Astrocyte (in vitro differentiated cells and primary cell): ENCODE data around the gene SCNN1G. TPM values are rescaled to one million over a fixed set of nuclear protein-coding genes. Genes with fewer than 3 reads are reported as not detected.

Experiments
- DNase-seq: peaks from one replicate; pipeline ENCODE4 v3.0.0-alpha.2; 2010; ENCODE audit warnings: low read depth
- FAIRE-seq: peaks from 2 replicates; lab custom pipeline; 2011; peaks lifted over from hg19 to GRCh38; lab: Jason Lieb, UNC
- H2AFZ ChIP-seq: 2 replicates; pipeline ENCODE4 v1.6.0; 2012; ENCODE audit warnings: low read depth, low read length, inconsistent platforms
- H3K27ac ChIP-seq: 2 replicates; pipeline ENCODE4 v1.5.1; 2011; ENCODE audit warnings: low read depth, low read length, inconsistent platforms
- H3K27me3 ChIP-seq: 2 replicates; pipeline ENCODE4 v1.6.0; 2011; ENCODE audit warnings: low read length, inconsistent platforms; ENCODE audit not compliant: insufficient read depth
- H3K36me3 ChIP-seq: 2 replicates; pipeline ENCODE4 v1.5.1; 2011; ENCODE audit warnings: low read length, inconsistent platforms; ENCODE audit not compliant: insufficient read depth
- H3K4me1 ChIP-seq: 2 replicates; pipeline ENCODE4 v1.5.1; 2011; ENCODE audit warnings: low read length, inconsistent platforms; ENCODE audit not compliant: insufficient read depth
- H3K4me2 ChIP-seq: 2 replicates; pipeline ENCODE4 v1.6.0; 2012; ENCODE audit warnings: low read length, inconsistent platforms
- H3K4me3 ChIP-seq: 2 replicates; pipeline ENCODE4 v1.5.1; 2011; ENCODE audit warnings: low read depth, mild to moderate bottlenecking, low read length, inconsistent platforms; ENCODE audit not compliant: insufficient read depth
- H3K79me2 ChIP-seq: 2 replicates; pipeline ENCODE4 v1.6.0; 2012; ENCODE audit warnings: mild to moderate bottlenecking, low read length, inconsistent platforms; ENCODE audit not compliant: insufficient read depth
- H3K9ac ChIP-seq: 2 replicates; pipeline ENCODE4 v1.6.0; 2012; ENCODE audit warnings: mild to moderate bottlenecking, low read length, inconsistent platforms
- H3K9me3 ChIP-seq: 2 replicates; pipeline ENCODE4 v1.5.1; 2012; ENCODE audit warnings: low read depth, mild to moderate bottlenecking, low read length, inconsistent platforms; ENCODE audit not compliant: insufficient read depth
- H4K20me1 ChIP-seq: 2 replicates; pipeline ENCODE4 v1.6.0; 2012; ENCODE audit warnings: low read length, inconsistent platforms; ENCODE audit not compliant: insufficient read depth
- H3K27ac Mint-ChIP-seq: one replicate; pipeline ENCODE4 v1.8.0; 2021; ENCODE audit warnings: mild to moderate bottlenecking, mixed read lengths; ENCODE audit not compliant: unreplicated experiment
- H3K27me3 Mint-ChIP-seq: one replicate; pipeline ENCODE4 v1.8.0; 2021; ENCODE audit warnings: low read depth, mixed read lengths; ENCODE audit not compliant: unreplicated experiment
- H3K36me3 Mint-ChIP-seq: one replicate; pipeline ENCODE4 v1.8.0; 2021; ENCODE audit warnings: low read depth, mixed read lengths; ENCODE audit not compliant: unreplicated experiment
- H3K4me1 Mint-ChIP-seq: one replicate; pipeline ENCODE4 v1.8.0; 2021; ENCODE audit warnings: low read depth, mixed read lengths; ENCODE audit not compliant: unreplicated experiment
- H3K4me3 Mint-ChIP-seq: one replicate; pipeline ENCODE4 v1.8.0; 2021; ENCODE audit warnings: mild to moderate bottlenecking, moderate library complexity, mixed read lengths; ENCODE audit not compliant: unreplicated experiment
- H3K9me3 Mint-ChIP-seq: one replicate; pipeline ENCODE4 v1.8.0; 2021; ENCODE audit warnings: mild to moderate bottlenecking, mixed read lengths; ENCODE audit not compliant: unreplicated experiment
- CTCF ChIP-seq: IDR thresholded peaks from 2 replicates; pipeline ENCODE4 v1.5.1; 2011; ENCODE audit warnings: low read depth, mild to moderate bottlenecking, inconsistent platforms, low read length, moderate library complexity; ENCODE audit not compliant: insufficient read depth
- EZH2 ChIP-seq: IDR thresholded peaks from 2 replicates; pipeline ENCODE4 v1.6.1; 2012; ENCODE audit warnings: mild to moderate bottlenecking, low read length, inconsistent platforms; ENCODE audit not compliant: insufficient read depth
- total RNA-seq: library from RNA; stranded (reverse); gene quantifications from 2 replicates; pipeline ENCODE4 v1.2.1, GENCODE V29; 2021

SCNN1G gene
- total RNA-seq, 1 donor from 2014 or later, result not detected

- Histone ChIP-seq H2AFZ (no peak overlapping the region), H3K4me3 (no peak overlapping the region), H3K27me3 (no peaks in the 10 kb centered on the region), H3K4me2 (no peak overlapping the region), H3K36me3 (no peaks in the 10 kb centered on the region), H4K20me1 (no peaks in the 10 kb centered on the region), H3K27ac (no peak overlapping the region), H3K4me1 (no peaks in the 10 kb centered on the region), H3K9ac (no peak overlapping the region), H3K9me3 (no peaks in the 10 kb centered on the region), H3K79me2 (no peaks in the 10 kb centered on the region)
- FAIRE-seq, result no peak
- peaks cover 2% of the 10 kb centered on the region for H3K9me3 Mint-ChIP-seq
- peaks cover 39% of the 10 kb centered on the region for H3K27me3 Mint-ChIP-seq
- no peak overlapping the region for H3K4me3 Mint-ChIP-seq
- H3K27ac Mint-ChIP-seq, result no peak overlapping the region
- no peak for DNase-seq
- no peaks in the 10 kb centered on the region for H3K36me3 Mint-ChIP-seq
- H3K4me1 Mint-ChIP-seq, result peaks cover 7% of the 10 kb centered on the region
- TF ChIP-seq CTCF (no peak), EZH2 (no peak)
These were observed 25.5 kb upstream of the SCNN1G start for GRCh38 chr16:23156946-23157460.

GRCh38 chr16:23158114-23158513 is 24.4 kb upstream of the SCNN1G start:
- Mint-ChIP-seq H3K4me3 (no peak overlapping the region), H3K36me3 (no peaks in the 10 kb centered on the region), H3K4me1 (peaks cover 7% of the 10 kb centered on the region), H3K27me3 (peaks cover 33% of the 10 kb centered on the region), H3K27ac (no peak overlapping the region), H3K9me3 (peaks cover 2% of the 10 kb centered on the region)
- Histone ChIP-seq H3K27ac (no peak overlapping the region), H3K4me1 (no peaks in the 10 kb centered on the region), H4K20me1 (no peaks in the 10 kb centered on the region), H3K4me2 (no peak overlapping the region), H3K79me2 (no peaks in the 10 kb centered on the region), H2AFZ (no peak overlapping the region), H3K9ac (no peak overlapping the region), H3K27me3 (no peaks in the 10 kb centered on the region), H3K36me3 (no peaks in the 10 kb centered on the region), H3K4me3 (no peak overlapping the region), H3K9me3 (no peaks in the 10 kb centered on the region)
- no peak for TF ChIP-seq EZH2
- no peak for TF ChIP-seq CTCF
- no peak for DNase-seq
- FAIRE-seq, result no peak

GRCh38 chr16:23160082-23160481 is 22.5 kb upstream of the SCNN1G start:
- Mint-ChIP-seq H3K4me3 (no peak overlapping the region), H3K9me3 (peaks cover 2% of the 10 kb centered on the region), H3K27me3 (peaks cover 33% of the 10 kb centered on the region), H3K36me3 (no peaks in the 10 kb centered on the region), H3K4me1 (peaks cover 7% of the 10 kb centered on the region), H3K27ac (no peak overlapping the region)
- no peaks in the 10 kb centered on the region for H4K20me1 ChIP-seq
- H3K27ac ChIP-seq, result no peak overlapping the region
- H3K4me1 ChIP-seq, result no peaks in the 10 kb centered on the region
- H3K4me2 ChIP-seq, result no peak overlapping the region
- H2AFZ ChIP-seq, result no peak overlapping the region
- no peak overlapping the region for H3K9ac ChIP-seq
- TF ChIP-seq EZH2 (no peak), CTCF (no peak)
- FAIRE-seq (no peak), DNase-seq (no peak)
- no peaks in the 10 kb centered on the region for H3K27me3 ChIP-seq
- no peak overlapping the region for H3K4me3 ChIP-seq
- H3K36me3 ChIP-seq, result no peaks in the 10 kb centered on the region
- no peaks in the 10 kb centered on the region for H3K79me2 ChIP-seq
- H3K9me3 ChIP-seq, result no peaks in the 10 kb centered on the region
